Esophagus squamous epithelium (tissue), 4 donors: ENCODE measurements around the gene BRD3.

Source experiments
- POLR2A ChIP-seq, 4 donors: fragments of 450-650 bp; IDR thresholded peaks; one replicate each; pipeline ENCODE4 v1.6.1; 2017; ENCODE audit warnings: antibody characterized with exemption in 4 of 4, mild to moderate bottlenecking in 4 of 4, moderate library complexity in 3 of 4
- TF ChIP-seq, protein P1 (sequence below), 6 experiments: fragments of 450-650 bp in 4 of 6; fragments of 200-600 bp in 2 of 6; sonication (generic) in 2 of 6; IDR thresholded peaks; one replicate each; pipeline ENCODE4 v1.5.1; 2016 to 2019; ENCODE audit warnings: antibody characterized with exemption in 6 of 6, mild to moderate bottlenecking in 4 of 6, moderate library complexity in 4 of 6

DNA sequence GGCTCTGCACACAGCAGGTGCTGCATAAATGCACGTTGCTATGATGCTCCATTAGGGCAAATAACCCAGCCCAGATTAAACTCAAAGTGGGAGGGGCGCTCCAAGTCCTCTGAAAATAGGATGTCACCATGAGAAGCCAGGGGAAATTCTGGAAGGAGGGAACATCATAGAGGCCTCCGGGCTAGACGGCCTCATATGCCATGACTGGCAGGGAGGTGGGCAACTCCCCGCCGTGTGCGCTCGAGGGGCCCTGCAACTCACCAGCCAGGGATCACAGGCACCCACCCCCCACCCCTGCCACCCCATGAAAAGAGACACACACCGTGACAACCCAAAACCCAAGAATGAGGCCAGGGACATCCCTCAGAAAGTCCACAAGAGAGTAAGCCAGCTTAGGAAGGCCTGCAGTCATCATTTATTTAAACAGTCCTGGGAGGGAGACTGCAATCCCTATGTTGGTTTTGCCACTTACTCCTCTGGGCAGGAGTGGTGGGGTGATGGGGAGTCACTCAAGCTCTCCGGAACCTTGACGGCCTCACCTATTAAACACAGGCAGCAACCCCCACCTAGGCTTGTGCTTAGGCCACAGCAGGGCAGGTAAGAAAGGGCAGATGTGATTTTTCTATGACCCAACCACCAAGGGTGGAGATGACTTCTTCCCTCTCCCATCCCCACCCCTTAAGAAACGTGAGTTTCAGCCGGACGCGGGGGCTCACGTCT lies 79.7 kb downstream of the BRD3 start:
- TF ChIP-seq, protein P1, sequence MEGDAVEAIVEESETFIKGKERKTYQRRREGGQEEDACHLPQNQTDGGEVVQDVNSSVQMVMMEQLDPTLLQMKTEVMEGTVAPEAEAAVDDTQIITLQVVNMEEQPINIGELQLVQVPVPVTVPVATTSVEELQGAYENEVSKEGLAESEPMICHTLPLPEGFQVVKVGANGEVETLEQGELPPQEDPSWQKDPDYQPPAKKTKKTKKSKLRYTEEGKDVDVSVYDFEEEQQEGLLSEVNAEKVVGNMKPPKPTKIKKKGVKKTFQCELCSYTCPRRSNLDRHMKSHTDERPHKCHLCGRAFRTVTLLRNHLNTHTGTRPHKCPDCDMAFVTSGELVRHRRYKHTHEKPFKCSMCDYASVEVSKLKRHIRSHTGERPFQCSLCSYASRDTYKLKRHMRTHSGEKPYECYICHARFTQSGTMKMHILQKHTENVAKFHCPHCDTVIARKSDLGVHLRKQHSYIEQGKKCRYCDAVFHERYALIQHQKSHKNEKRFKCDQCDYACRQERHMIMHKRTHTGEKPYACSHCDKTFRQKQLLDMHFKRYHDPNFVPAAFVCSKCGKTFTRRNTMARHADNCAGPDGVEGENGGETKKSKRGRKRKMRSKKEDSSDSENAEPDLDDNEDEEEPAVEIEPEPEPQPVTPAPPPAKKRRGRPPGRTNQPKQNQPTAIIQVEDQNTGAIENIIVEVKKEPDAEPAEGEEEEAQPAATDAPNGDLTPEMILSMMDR (IDR thresholded peaks at IDR 0.05): no peak
- no peak for TF ChIP-seq POLR2A (IDR thresholded peaks at IDR 0.05)
